GM18873 (cell line): Measurements from ENCODE around the gene GSG1L2.

Source experiments
- ATAC-seq: cut with Tn5 transposase; IDR thresholded peaks from one replicate; pipeline ENCODE4 v1.9.1; 2021; ENCODE audit warnings: mild to moderate bottlenecking, moderate library complexity, moderate number of reproducible peaks; ENCODE audit not compliant: unreplicated experiment, low FRiP score

Gene GSG1L2

GRCh38 chr17:9821921-9822320 is at the start of gene GSG1L2:
GSG1L2 (minus strand) TSS chr17:9822079; CDS start chr17:9822071, 8 bp downstream.
- no peak for ATAC-seq

- ATAC-seq: no peak
Observed at GRCh38 chr17:9868552-9868951, 46.7 kb upstream of the GSG1L2 start.

GRCh38 chr17:9865586-9865985 is 43.7 kb upstream of the GSG1L2 start:
- no peak for ATAC-seq

GRCh38 chr17:9862949-9863348 is 41.1 kb upstream of the GSG1L2 start:
- ATAC-seq: no peak

GRCh38 chr17:9862220-9862619 is 40.3 kb upstream of the GSG1L2 start:
- no peak for ATAC-seq

- ATAC-seq: no peak
Observed at GRCh38 chr17:9860851-9861250, 39.0 kb upstream of the GSG1L2 start.

GRCh38 chr17:9859781-9860180 is 37.9 kb upstream of the GSG1L2 start:
- ATAC-seq: no peak

GRCh38 chr17:9855036-9855435 is 33.2 kb upstream of the GSG1L2 start:
- no peak for ATAC-seq

- no peak for ATAC-seq
Observed at GRCh38 chr17:9854255-9854654, 32.4 kb upstream of the GSG1L2 start.

- ATAC-seq: no peak
Observed at GRCh38 chr17:9850151-9850550, 28.3 kb upstream of the GSG1L2 start.

- no peak for ATAC-seq
Observed at GRCh38 chr17:9845306-9845705, 23.4 kb upstream of the GSG1L2 start.

- no peak for ATAC-seq
Observed at GRCh38 chr17:9844153-9844552, 22.3 kb upstream of the GSG1L2 start.

- ATAC-seq: no peak
Observed at GRCh38 chr17:9843152-9844010, 21.5 kb upstream of the GSG1L2 start.

- ATAC-seq: no peak
Observed at GRCh38 chr17:9842057-9842758, 20.3 kb upstream of the GSG1L2 start.

- ATAC-seq: no peak
Observed at GRCh38 chr17:9839433-9839832, 17.6 kb upstream of the GSG1L2 start.

GRCh38 chr17:9837551-9838471 is 15.9 kb upstream of the GSG1L2 start:
- no peak for ATAC-seq

- ATAC-seq: no peak
Observed at GRCh38 chr17:9833922-9834321, 12.0 kb upstream of the GSG1L2 start.

GRCh38 chr17:9830711-9831110 is 8.8 kb upstream of the GSG1L2 start:
- ATAC-seq: no peak

GRCh38 chr17:9829343-9829742 is 7.5 kb upstream of the GSG1L2 start:
- no peak for ATAC-seq
